ENCODE data around the gene MAIP1. TPM values are rescaled to one million over a fixed set of nuclear protein-coding genes. Genes with fewer than 3 reads are reported as not detected.

Gene MAIP1
- total RNA-seq, 1 donor from 2014 or later: 22.7 TPM

GRCh38 chr2:199926806-199927205 lies 28.6 kb upstream of the MAIP1 start:
- Histone ChIP-seq H3K4me3 (no peak overlapping the region), H3K4me1 (peaks cover 5% of the 10 kb centered on the region), H3K27me3 (ENCODE audit: low read depth) (no peaks in the 10 kb centered on the region), H3K36me3 (peaks cover 27% of the 10 kb centered on the region), H3K9me3 (replicated peaks) (no peaks in the 10 kb centered on the region), H3K27ac (replicated peaks) (no peak overlapping the region)
- no peak for DNase-seq
- TF ChIP-seq, protein P1, sequence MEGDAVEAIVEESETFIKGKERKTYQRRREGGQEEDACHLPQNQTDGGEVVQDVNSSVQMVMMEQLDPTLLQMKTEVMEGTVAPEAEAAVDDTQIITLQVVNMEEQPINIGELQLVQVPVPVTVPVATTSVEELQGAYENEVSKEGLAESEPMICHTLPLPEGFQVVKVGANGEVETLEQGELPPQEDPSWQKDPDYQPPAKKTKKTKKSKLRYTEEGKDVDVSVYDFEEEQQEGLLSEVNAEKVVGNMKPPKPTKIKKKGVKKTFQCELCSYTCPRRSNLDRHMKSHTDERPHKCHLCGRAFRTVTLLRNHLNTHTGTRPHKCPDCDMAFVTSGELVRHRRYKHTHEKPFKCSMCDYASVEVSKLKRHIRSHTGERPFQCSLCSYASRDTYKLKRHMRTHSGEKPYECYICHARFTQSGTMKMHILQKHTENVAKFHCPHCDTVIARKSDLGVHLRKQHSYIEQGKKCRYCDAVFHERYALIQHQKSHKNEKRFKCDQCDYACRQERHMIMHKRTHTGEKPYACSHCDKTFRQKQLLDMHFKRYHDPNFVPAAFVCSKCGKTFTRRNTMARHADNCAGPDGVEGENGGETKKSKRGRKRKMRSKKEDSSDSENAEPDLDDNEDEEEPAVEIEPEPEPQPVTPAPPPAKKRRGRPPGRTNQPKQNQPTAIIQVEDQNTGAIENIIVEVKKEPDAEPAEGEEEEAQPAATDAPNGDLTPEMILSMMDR (IDR thresholded peaks at IDR 0.05; ENCODE audit: borderline replicate concordance): no peak
- intact Hi-C loops (cut with micrococcal nuclease): no loop called here

GRCh38 chr2:199928226-199928625 lies 27.2 kb upstream of the MAIP1 start:
- no peak overlapping the region for H3K27ac ChIP-seq (replicated peaks)
- TF ChIP-seq, protein P1 (IDR thresholded peaks at IDR 0.05; ENCODE audit: borderline replicate concordance): no peak
- peaks cover 41% of the 10 kb centered on the region for H3K36me3 ChIP-seq
- H3K4me1 ChIP-seq: no peaks in the 10 kb centered on the region
- H3K9me3 ChIP-seq (replicated peaks): no peaks in the 10 kb centered on the region
- no peaks in the 10 kb centered on the region for H3K27me3 ChIP-seq (ENCODE audit: low read depth)
- no peak overlapping the region for H3K4me3 ChIP-seq
- DNase-seq: no peak
- intact Hi-C loops (cut with micrococcal nuclease): no loop called here

- Histone ChIP-seq H3K9me3 (replicated peaks) (no peaks in the 10 kb centered on the region), H3K27me3 (ENCODE audit: low read depth) (no peaks in the 10 kb centered on the region), H3K4me3 (no peak overlapping the region), H3K27ac (replicated peaks) (no peak overlapping the region), H3K4me1 (no peaks in the 10 kb centered on the region), H3K36me3 (peaks cover 42% of the 10 kb centered on the region)
- intact Hi-C loops (cut with micrococcal nuclease): no loop called here
- TF ChIP-seq, protein P1 (IDR thresholded peaks at IDR 0.05; ENCODE audit: borderline replicate concordance): no peak
- DNase-seq: no peak
Measured at GRCh38 chr2:199928626-199929025, 26.8 kb upstream of the MAIP1 start.

- intact Hi-C loops (cut with micrococcal nuclease): no loop called here
- H3K27me3 ChIP-seq (ENCODE audit: low read depth): no peaks in the 10 kb centered on the region
- H3K36me3 ChIP-seq: peaks cover 42% of the 10 kb centered on the region
- no peak overlapping the region for H3K27ac ChIP-seq (replicated peaks)
- no peak for DNase-seq
- H3K9me3 ChIP-seq (replicated peaks): no peaks in the 10 kb centered on the region
- no peaks in the 10 kb centered on the region for H3K4me1 ChIP-seq
- H3K4me3 ChIP-seq: no peak overlapping the region
- TF ChIP-seq, protein P1 (IDR thresholded peaks at IDR 0.05; ENCODE audit: borderline replicate concordance): no peak
Measured at GRCh38 chr2:199929262-199929661, 26.1 kb upstream of the MAIP1 start.

DNA sequence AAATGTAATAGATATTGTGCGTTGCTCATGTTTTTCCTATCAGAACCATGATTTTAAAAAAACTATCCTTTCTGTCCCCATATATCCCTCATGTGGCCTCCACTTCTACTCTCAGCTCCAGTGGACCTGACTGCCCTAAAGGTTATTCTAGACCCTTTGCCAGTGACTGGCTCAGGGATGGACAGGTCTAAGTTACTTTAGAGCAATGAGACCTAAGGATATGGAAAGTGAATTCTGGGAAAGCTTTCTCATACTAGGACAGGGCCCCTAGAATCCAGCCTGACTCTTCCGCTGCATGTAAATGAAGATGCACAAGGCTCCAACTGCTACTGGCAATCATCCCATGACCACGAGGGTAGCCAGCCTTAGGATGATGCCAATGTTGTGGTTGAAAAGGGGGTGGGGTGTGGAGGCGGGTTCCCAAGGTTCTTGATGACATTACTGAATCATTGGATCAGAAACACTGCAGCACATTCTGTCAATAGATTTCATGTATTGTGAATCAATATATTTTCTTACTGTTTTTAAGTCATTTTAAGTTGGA lies 23.0 kb upstream of the MAIP1 start:
- TF ChIP-seq, protein P1 (IDR thresholded peaks at IDR 0.05; ENCODE audit: borderline replicate concordance): no peak
- Histone ChIP-seq H3K4me1 (peaks cover 3% of the 10 kb centered on the region), H3K27me3 (ENCODE audit: low read depth) (no peaks in the 10 kb centered on the region), H3K4me3 (no peak overlapping the region), H3K9me3 (replicated peaks) (no peaks in the 10 kb centered on the region), H3K36me3 (peaks cover 42% of the 10 kb centered on the region), H3K27ac (replicated peaks) (no peak overlapping the region)
- intact Hi-C loops (cut with micrococcal nuclease): no loop called here
- no peak for DNase-seq

All from left ventricle myocardium inferior (tissue), 1 donor.